Ascending aorta (tissue), 2 donors: ENCODE measurements around the gene SELENOW. TPM values are rescaled to one million over a fixed set of nuclear protein-coding genes. Genes with fewer than 3 reads are reported as not detected.
"Not testable (repeated sequence)": the region's sequence is repeated elsewhere in the genome, so short reads cannot be mapped to it uniquely, and the experiment has no call there.

Experiments
- DNase-seq, 2 donors: peaks; one replicate each; pipeline ENCODE4 v3.0.0-alpha.2; 2019; ENCODE audit warnings: low spot score in 2 of 2
- H3K27ac ChIP-seq, 2 donors: fragments of 200-600 bp; sonication (generic); one replicate each; pipeline ENCODE4 v1.5.1; 2016 to 2017; ENCODE audit warnings: mild to moderate bottlenecking in 1 of 2
- H3K27me3 ChIP-seq: fragments of 200-600 bp; sonication (generic); one replicate; pipeline ENCODE4 v1.5.1; 2017
- H3K36me3 ChIP-seq, 2 donors: fragments of 200-600 bp; sonication (generic); one replicate each; pipeline ENCODE4 v1.5.1; 2016
- H3K4me1 ChIP-seq, 2 donors: fragments of 200-600 bp; sonication (generic); one replicate each; pipeline ENCODE4 v1.5.1; 2016 to 2017; ENCODE audit warnings: mild to moderate bottlenecking in 1 of 2
- H3K4me3 ChIP-seq, 2 donors: fragments of 200-600 bp; sonication (generic); one replicate each; pipeline ENCODE4 v1.5.1; 2016 to 2017; ENCODE audit warnings: mild to moderate bottlenecking in 1 of 2
- H3K9me3 ChIP-seq, 2 donors: fragments of 200-600 bp; sonication (generic); one replicate each; pipeline ENCODE4 v1.5.1; 2016
- CTCF ChIP-seq, 3 experiments: fragments of 200-600 bp in 2 of 3; fragments of 450-650 bp in 1 of 3; sonication (generic) in 2 of 3; IDR thresholded peaks; one replicate each; pipeline ENCODE4 v1.5.1; 2016 to 2019; ENCODE audit warnings: antibody characterized with exemption in 3 of 3, mild to moderate bottlenecking in 1 of 3, moderate library complexity in 1 of 3
- intact Hi-C: fragments of 100-400 bp; cut with DNase I; formaldehyde crosslinking; loops from one replicate; pipeline ENCODE4 v1.15.1; 2023
- total RNA-seq: library from RNA; depleted of rRNA; stranded (reverse); fragments of >200 nt; gene quantifications from one replicate; pipeline ENCODE4 v1.1.0, GENCODE V29; 2016

The SELENOW gene
- total RNA-seq, 1 donor from 2014 or later: 771 TPM

GRCh38 chr19:47760632-47760999 lies 17.9 kb upstream of the SELENOW start:
- intact Hi-C loops: no loop called here
- no peak overlapping the region for H3K4me3 ChIP-seq
- no peak for DNase-seq
- peaks cover 31 to 34% of the 10 kb centered on the region in 2 donors for H3K36me3 ChIP-seq
- no peaks in the 10 kb centered on the region for H3K27me3 ChIP-seq
- no peak for TF ChIP-seq CTCF (IDR thresholded peaks at IDR 0.05)
- H3K4me1 ChIP-seq: no peaks in the 10 kb centered on the region
- no peaks in the 10 kb centered on the region for H3K9me3 ChIP-seq
- H3K27ac ChIP-seq: no peak overlapping the region

- no peak for DNase-seq
- Histone ChIP-seq H3K27me3 (no peaks in the 10 kb centered on the region), H3K27ac (no peak overlapping the region), H3K4me3 (no peak overlapping the region), H3K9me3 (no peaks in the 10 kb centered on the region), H3K4me1 (no peaks in the 10 kb centered on the region), H3K36me3 (peaks cover 22 to 24% of the 10 kb centered on the region in 2 donors)
- intact Hi-C loops: no loop called here
- no peak for TF ChIP-seq CTCF (IDR thresholded peaks at IDR 0.05)
These were observed 16.9 kb upstream of the SELENOW start for GRCh38 chr19:47761566-47761965.

- DNase-seq: no peak
- Histone ChIP-seq H3K27me3 (no peaks in the 10 kb centered on the region), H3K27ac (no peak overlapping the region), H3K4me1 (no peaks in the 10 kb centered on the region), H3K36me3 (peaks cover 16 to 18% of the 10 kb centered on the region in 2 donors), H3K4me3 (no peak overlapping the region), H3K9me3 (no peaks in the 10 kb centered on the region)
- no peak for TF ChIP-seq CTCF (IDR thresholded peaks at IDR 0.05)
- intact Hi-C loops: no loop called here
These were observed 16.4 kb upstream of the SELENOW start for GRCh38 chr19:47762151-47762550.

GRCh38 chr19:47762615-47763308 lies 15.7 kb upstream of the SELENOW start:
- DNase-seq: no peak
- H3K4me3 ChIP-seq: no peak overlapping the region
- no peak overlapping the region for H3K27ac ChIP-seq
- peaks cover 10 to 12% of the 10 kb centered on the region in 2 donors for H3K36me3 ChIP-seq
- TF ChIP-seq CTCF (IDR thresholded peaks at IDR 0.05): no peak
- H3K27me3 ChIP-seq: no peaks in the 10 kb centered on the region
- H3K4me1 ChIP-seq: no peaks in the 10 kb centered on the region
- no peaks in the 10 kb centered on the region for H3K9me3 ChIP-seq
- intact Hi-C loops: no loop called here

- not testable (repeated sequence) for H3K27me3 ChIP-seq, H3K4me1 ChIP-seq, H3K36me3 ChIP-seq, H3K27ac ChIP-seq, DNase-seq, H3K4me3 ChIP-seq, H3K9me3 ChIP-seq
- intact Hi-C loops: loop anchor here (5.0 kb wide), 1 partner anchor 98 kb away; no protein-coding TSS in a partner anchor
These were observed 13.8 kb upstream of the SELENOW start for GRCh38 chr19:47764705-47765104.

- Histone ChIP-seq H3K4me3 (no peak overlapping the region), H3K27ac (no peak overlapping the region), H3K9me3 (no peaks in the 10 kb centered on the region), H3K27me3 (no peaks in the 10 kb centered on the region), H3K4me1 (no peaks in the 10 kb centered on the region), H3K36me3 (no peaks in the 10 kb centered on the region)
- TF ChIP-seq CTCF (IDR thresholded peaks at IDR 0.05): peak; percentile 70 to 75 (median 75)
- intact Hi-C loops: loop anchor here (1.0 to 5.0 kb wide), 2 partner anchors 23 to 97 kb away; no protein-coding TSS in a partner anchor
- DNase-seq: no peak
These were observed 12.8 kb upstream of the SELENOW start for GRCh38 chr19:47765523-47766358.
